GM12865 (cell line): ENCODE measurements around the gene IFI35.
"Not testable (repeated sequence)": the region's sequence is repeated elsewhere in the genome, so short reads cannot be mapped to it uniquely, and the experiment has no call there.

Experiments
- DNase-seq: peaks from one replicate; pipeline ENCODE4 v3.0.0; 2010; ENCODE audit warnings: low read depth
- H3K4me3 ChIP-seq: 2 replicates; pipeline ENCODE4 v1.5.1; 2011; ENCODE audit warnings: mild to moderate bottlenecking, low read depth, low read length, control low read depth
- TF ChIP-seq, protein P1 (sequence below): IDR thresholded peaks from 2 replicates; pipeline ENCODE4 v1.5.1; 2011; ENCODE audit warnings: low read length, control low read depth, low read depth, inconsistent platforms; ENCODE audit not compliant: insufficient read depth; ENCODE audit errors: missing control alignments

IFI35 gene

GRCh38 chr17:43051969-43052368 lies 45.4 kb downstream of the IFI35 start:
- TF ChIP-seq, protein P1, sequence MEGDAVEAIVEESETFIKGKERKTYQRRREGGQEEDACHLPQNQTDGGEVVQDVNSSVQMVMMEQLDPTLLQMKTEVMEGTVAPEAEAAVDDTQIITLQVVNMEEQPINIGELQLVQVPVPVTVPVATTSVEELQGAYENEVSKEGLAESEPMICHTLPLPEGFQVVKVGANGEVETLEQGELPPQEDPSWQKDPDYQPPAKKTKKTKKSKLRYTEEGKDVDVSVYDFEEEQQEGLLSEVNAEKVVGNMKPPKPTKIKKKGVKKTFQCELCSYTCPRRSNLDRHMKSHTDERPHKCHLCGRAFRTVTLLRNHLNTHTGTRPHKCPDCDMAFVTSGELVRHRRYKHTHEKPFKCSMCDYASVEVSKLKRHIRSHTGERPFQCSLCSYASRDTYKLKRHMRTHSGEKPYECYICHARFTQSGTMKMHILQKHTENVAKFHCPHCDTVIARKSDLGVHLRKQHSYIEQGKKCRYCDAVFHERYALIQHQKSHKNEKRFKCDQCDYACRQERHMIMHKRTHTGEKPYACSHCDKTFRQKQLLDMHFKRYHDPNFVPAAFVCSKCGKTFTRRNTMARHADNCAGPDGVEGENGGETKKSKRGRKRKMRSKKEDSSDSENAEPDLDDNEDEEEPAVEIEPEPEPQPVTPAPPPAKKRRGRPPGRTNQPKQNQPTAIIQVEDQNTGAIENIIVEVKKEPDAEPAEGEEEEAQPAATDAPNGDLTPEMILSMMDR, result no peak
- DNase-seq, result no peak
- no peak overlapping the region for H3K4me3 ChIP-seq

DNA sequence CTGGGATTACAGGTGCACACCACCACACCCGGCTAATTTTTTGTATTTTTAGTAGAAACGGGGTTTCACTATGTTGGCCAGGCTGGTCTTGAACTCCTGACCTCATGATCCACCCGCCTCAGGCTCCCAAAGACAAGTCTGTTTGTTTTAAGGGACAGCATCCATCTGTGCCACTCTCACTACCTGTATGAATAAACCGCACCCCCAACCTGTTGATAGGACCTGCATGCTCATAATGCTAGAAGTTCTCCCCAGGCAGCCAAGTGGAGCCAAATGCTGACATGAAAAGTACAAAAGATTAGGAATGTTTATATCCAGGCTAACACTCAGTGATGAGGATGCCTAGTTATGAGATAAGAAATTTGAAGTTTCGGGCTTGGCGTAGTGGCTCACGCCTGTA lies 46.4 kb downstream of the IFI35 start:
- H3K4me3 ChIP-seq, DNase-seq: not testable (repeated sequence)

GRCh38 chr17:43056051-43056450 lies 49.5 kb downstream of the IFI35 start:
- TF ChIP-seq, protein P1, result no peak
- no peak overlapping the region for H3K4me3 ChIP-seq
- DNase-seq, result no peak

- TF ChIP-seq, protein P1, result no peak
- no peak overlapping the region for H3K4me3 ChIP-seq
These were observed 56.5 kb downstream of the IFI35 start for GRCh38 chr17:43062984-43063638.

More at GRCh38 chr17:43062984-43063638, 56.5 kb downstream of the IFI35 start:
- DNase-seq, result no peak
